GM20431 (cell line): ENCODE data around the gene GM2A.

Source experiments
- in situ Hi-C: fragments of 300-500 bp; cut with MseI, MboI; formaldehyde crosslinking; loops from one replicate; pipeline ENCODE4 v1.15.0; 2020; ENCODE audit warnings: low sequenced_read_pairs; ENCODE audit not compliant: unreplicated experiment

Gene GM2A

GRCh38 chr5:151252762-151253604 is at the start of gene GM2A:
TSS of gene GM2A (plus strand) at chr5:151253185. CDS start at chr5:151253217, 32 bp downstream.
- in situ Hi-C loops = no loop called here

DNA sequence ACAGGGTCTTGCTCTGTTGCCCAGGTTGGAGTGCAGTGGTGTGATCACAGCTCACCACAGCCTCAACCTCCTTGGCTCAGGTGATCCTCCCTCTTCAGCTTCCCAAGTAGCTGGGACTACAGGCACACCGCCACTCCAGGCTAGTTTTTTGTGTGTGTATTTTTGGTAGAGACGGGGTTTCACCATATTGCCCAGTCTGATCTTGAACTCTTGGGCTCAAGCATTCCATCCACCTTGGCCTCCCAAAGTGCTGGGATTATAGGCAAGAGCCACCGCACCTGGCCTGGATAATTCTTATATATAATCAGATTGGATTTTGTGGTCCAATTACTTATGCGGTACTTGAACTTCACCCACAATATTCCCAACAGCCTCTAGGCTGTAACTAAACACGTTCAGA is 48.9 kb upstream of the GM2A start:
- in situ Hi-C loops = no loop called here

DNA sequence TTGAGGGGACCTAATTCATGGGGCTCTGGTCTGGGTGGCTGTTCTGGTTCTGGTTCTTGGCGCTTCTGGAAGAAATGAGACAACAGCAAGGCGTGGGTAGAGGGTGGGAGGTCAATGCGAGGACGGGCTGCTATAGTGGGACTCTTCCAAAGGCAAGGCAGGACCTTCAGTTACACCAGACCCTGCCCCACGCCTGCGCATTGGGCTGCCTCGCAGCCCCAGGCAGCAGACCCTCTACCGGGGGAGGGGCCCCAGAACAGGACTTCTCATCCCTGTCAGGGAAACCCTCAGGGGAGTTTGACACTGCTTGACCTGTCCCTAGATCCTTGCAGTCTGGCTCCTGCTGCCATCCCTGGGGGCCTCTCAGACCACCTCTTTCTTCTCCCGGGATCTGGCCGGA is 47.6 kb upstream of the GM2A start:
- in situ Hi-C loops = no loop called here

DNA sequence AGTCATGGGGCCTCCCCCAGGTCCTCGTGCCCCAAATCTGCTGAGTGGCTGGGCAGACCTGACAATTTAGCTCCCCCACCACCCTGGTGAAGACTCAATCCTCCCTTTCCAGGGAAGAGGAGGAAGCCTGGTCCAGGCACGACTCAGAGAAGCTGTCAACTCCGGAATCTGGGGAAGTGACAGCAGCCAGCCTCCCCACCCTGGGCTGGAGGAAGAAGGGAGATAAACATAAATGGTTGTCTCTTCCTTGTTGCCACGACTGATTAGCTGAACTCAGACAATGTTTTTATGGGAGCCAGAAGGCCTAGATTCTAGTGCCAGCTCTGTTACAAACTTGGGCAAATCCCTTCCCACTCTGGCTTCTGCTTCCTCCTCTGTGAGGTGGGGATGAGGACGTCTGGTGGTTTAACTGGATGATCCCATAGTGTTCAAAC is 44.5 kb upstream of the GM2A start:
- in situ Hi-C loops = no loop called here

DNA sequence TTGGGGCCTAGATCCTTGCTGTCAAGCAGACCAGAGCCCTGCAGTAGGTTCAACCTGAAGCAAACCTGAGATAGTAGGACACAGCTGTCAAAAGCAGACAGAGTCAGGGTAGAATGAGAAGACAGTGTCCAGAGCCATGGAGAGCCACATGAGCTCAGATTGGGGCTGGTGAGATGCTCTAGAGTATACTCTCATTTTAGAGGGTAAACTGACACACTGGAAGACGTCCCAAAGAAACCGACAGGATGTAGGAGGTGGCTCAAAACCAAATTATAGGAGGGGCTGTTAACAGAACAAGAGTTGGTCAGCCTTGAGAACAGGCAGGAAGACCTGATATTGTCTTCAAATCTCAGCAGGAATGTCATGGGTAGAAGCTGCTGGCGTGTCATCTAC is 40.6 kb upstream of the GM2A start:
- in situ Hi-C loops = no loop called here

GRCh38 chr5:151213803-151214613 is 39.0 kb upstream of the GM2A start:
- in situ Hi-C loops = no loop called here

- in situ Hi-C loops = no loop called here
Measured at GRCh38 chr5:151214614-151215545, 38.1 kb upstream of the GM2A start.

- in situ Hi-C loops = no loop called here
Measured at GRCh38 chr5:151215546-151215880, 37.5 kb upstream of the GM2A start.

- in situ Hi-C loops = no loop called here
Measured at GRCh38 chr5:151216781-151217180, 36.2 kb upstream of the GM2A start.

DNA sequence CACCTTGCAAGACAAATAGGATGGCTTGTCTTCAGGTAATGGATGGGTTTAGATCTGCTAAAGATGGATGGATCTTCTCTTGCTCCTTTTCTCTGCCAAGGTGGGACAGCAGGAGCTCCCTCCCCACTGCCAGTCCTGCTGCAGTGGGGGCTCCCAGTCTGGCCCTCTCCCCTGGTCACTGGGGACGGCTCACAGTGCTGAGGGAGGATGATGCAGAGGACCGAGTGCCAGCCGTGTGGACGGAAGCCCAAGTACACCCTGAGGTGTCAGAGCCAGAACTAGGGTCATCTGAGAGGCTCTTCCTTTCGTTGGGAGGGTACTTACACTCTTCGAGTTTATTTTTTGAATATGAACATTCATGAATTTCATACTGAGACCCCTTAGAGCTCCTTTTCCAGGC is 34.8 kb upstream of the GM2A start:
- in situ Hi-C loops = no loop called here

- in situ Hi-C loops = no loop called here
Measured at GRCh38 chr5:151219138-151219537, 33.8 kb upstream of the GM2A start.

- in situ Hi-C loops = no loop called here
Measured at GRCh38 chr5:151219789-151220188, 33.2 kb upstream of the GM2A start.

GRCh38 chr5:151221574-151221973 is 31.4 kb upstream of the GM2A start:
- in situ Hi-C loops = no loop called here

DNA sequence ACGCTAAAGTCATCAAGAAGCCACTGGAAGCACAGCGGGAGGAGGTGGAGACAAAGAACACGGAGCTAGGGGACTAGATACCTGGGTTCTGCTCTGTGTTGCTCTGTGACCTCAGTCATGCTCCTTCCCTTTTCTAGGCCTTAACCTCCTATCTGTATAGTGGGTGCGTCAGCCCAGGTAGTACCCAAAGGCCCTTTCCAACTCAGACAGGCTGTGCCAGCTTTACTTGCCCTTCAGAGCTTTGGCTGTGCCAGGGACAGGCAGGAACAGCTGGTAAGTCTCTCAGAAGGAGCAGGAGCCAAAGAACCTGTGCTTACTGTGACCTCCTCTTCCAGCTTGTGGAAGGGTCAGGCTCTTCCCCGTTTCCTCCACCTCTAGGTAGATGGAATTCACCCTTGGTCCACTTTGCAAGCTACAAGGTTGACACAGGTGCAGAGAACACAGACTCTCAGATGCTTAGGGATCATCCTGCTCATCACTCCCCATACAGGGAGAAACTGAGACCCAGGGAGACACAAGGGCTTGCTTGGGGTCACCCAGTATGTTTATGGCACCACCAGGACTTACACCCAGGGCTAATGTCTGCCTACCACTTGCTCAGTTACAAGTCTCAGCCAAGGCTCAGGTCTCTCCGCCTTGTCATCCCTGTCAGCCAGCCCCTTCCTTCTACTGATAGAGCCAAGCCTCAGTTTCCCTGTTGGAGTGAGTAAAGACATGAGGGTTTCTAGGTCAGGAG is 30.8 kb upstream of the GM2A start:
- in situ Hi-C loops = no loop called here

GRCh38 chr5:151222790-151223446 is 30.1 kb upstream of the GM2A start:
- in situ Hi-C loops = no loop called here

DNA sequence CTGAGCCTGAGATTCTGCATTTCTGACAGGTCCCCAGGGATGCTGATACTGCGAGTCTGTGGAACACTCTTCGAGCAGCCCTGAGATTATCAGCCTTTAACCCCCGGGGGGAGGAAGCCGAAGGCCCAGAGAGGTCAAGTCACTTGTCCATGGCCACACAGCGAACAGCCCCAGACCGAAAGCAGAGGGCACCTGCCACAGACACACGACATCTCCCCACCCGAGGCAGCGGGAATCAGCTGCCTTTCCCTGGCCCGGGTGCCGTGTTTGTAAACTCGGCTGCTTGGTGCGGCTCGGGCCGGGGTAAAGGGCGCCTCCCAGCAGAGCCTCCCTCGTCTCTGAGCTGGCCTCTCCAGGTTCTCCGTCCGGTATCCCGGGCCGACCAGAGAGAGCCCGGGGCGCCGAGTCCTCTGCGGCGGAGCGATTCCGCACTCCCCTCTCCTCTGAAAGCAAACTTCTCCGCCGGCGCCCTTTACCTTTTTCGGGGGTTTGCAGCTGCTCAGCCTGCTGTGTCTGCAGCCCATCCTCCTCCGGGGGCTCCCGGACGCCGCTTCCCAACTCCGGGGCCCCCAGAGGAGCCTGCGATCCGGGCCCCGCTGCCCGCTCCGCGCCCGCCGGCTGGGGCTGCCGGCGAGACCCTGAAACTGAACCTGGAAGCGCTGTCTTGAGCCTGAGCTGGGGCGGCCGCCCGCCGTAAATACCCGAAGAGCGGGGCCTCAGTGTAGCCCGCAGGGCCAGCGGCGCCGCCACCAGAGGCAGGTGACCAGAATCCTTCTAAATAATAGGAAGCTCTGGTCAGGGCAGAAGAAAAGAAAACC is 29.3 kb upstream of the GM2A start, which contains the start of gene CCDC69:
CCDC69 (minus strand) TSS at position 646 of the 818 bp plus-strand sequence; CDS start at position 524, 122 bp downstream.
- in situ Hi-C loops = no loop called here

DNA sequence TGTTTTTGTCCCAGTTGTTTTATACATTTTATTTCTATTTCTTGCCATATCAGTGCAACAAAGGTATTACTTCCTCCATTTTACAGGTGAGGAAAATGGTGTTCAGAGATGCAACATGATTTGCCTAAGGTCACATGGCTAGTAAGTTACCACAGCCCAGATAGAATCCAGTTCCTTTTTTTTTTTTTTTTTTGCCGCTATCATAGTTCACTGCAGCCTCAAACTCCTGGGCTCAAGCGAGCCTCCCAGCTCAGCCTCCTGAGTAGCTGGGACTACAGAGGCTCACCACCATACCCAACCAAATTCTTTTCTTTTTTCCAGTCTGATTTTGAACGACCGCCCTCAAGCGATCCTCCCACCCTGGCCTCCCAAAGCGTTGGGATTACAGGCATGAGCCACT is 28.6 kb upstream of the GM2A start:
- in situ Hi-C loops = no loop called here

- in situ Hi-C loops = no loop called here
Measured at GRCh38 chr5:151225071-151225470, 27.9 kb upstream of the GM2A start.
